Choroid plexus epithelial cell (primary cell): ENCODE measurements around the gene C19orf38.
A peak's percentile ranks its signal among the peaks of the same experiment; 100 is the strongest.

Experiments used
- DNase-seq: peaks from one replicate; pipeline ENCODE4 v3.0.0-alpha.2; 2010; ENCODE audit warnings: low read depth
- H3K4me3 ChIP-seq: 2 replicates; pipeline ENCODE4 v1.5.1; 2011; ENCODE audit warnings: low read depth, mild to moderate bottlenecking, control low read depth, low read length, moderate library complexity
- CTCF ChIP-seq: conservative IDR thresholded peaks from 2 replicates; pipeline ENCODE4 v1.5.1; 2011; ENCODE audit warnings: low read depth, mild to moderate bottlenecking, control low read depth, inconsistent platforms, low read length, moderate library complexity

Gene C19orf38

GRCh38 chr19:10815969-10816644 is 32.1 kb upstream of the C19orf38 start:
- peak overlapping the region; percentile 77 for H3K4me3 ChIP-seq
- no peak for TF ChIP-seq CTCF
- DNase-seq = peak; percentile 59

GRCh38 chr19:10816691-10817090 is 31.5 kb upstream of the C19orf38 start:
- TF ChIP-seq CTCF = no peak
- no peak for DNase-seq
- H3K4me3 ChIP-seq = peak overlapping the region; percentile 77

- H3K4me3 ChIP-seq = peak overlapping the region; percentile 77
- no peak for TF ChIP-seq CTCF
- peak; percentile 96 for DNase-seq
Measured at GRCh38 chr19:10817291-10818038, 30.8 kb upstream of the C19orf38 start.

- no peak for TF ChIP-seq CTCF
- no peak for DNase-seq
- no peak overlapping the region for H3K4me3 ChIP-seq
Measured at GRCh38 chr19:10818301-10819123, 29.7 kb upstream of the C19orf38 start.

- no peak for DNase-seq
- no peak for TF ChIP-seq CTCF
Measured at GRCh38 chr19:10819124-10820060, 28.8 kb upstream of the C19orf38 start.

GRCh38 chr19:10820173-10820572 is 28.0 kb upstream of the C19orf38 start:
- H3K4me3 ChIP-seq = no peak overlapping the region
- DNase-seq = no peak
- TF ChIP-seq CTCF = peak; percentile 57

More at GRCh38 chr19:10819124-10820060, 28.8 kb upstream of the C19orf38 start:
- no peak overlapping the region for H3K4me3 ChIP-seq
